GM12878 (cell line): Measurements from ENCODE around the gene SEPHS1. TPM values are rescaled to one million over a fixed set of nuclear protein-coding genes. Genes with fewer than 3 reads are reported as not detected.

Experiments
- ATAC-seq: fragments of 200-7000 bp; cut with Tn5 transposase; 3 replicates; pipeline ENCODE4 v1.9.1; 2020; ENCODE audit warnings: mild to moderate bottlenecking, moderate library complexity
- BruUV-seq: library from RNA; stranded (reverse); fragments of 400-500 nt; replicated peaks from 2 replicates; lab custom pipeline; 2021; lab: Mats Ljungman, UMichigan
- CTCF ChIA-PET: fragments of 300-600 bp; sonication (Branson Sonifier 250); formaldehyde crosslinking; extraction: SDS; loops from one replicate; lab custom pipeline; 2021; ENCODE audit warnings: inconsistent platforms; lab: Yijun Ruan, JAX
- POLR2A ChIA-PET: fragments of 350-600 bp; formaldehyde crosslinking; extraction: SDS; loops from one replicate; lab custom pipeline; 2021; ENCODE audit warnings: inconsistent platforms; lab: Charles Lee
- RAD21 ChIA-PET: fragments of 300-600 bp; sonication (Branson Sonifier 250); formaldehyde crosslinking; loops from one replicate; lab custom pipeline; 2023; ENCODE audit warnings: antibody characterized with exemption; ENCODE audit not compliant: unreplicated experiment; lab: Charles Lee
- SMC1A ChIA-PET: fragments of 300-600 bp; sonication (Branson Sonifier 250); formaldehyde crosslinking; loops from one replicate; lab custom pipeline; 2023; ENCODE audit not compliant: unreplicated experiment, uncharacterized antibody; lab: Charles Lee
- DNase-seq: peaks from one replicate; pipeline ENCODE4 v3.0.0-alpha.2; 2011; ENCODE audit warnings: low read depth, low spot score
- FAIRE-seq: peaks from 3 replicates; lab custom pipeline; 2011; peaks lifted over from hg19 to GRCh38; lab: Jason Lieb, UNC
- H2AFZ ChIP-seq: 2 replicates; pipeline ENCODE4 v1.6.0; 2011; ENCODE audit warnings: low read depth, low read length, control low read depth; ENCODE audit not compliant: control insufficient read depth
- H3K27ac ChIP-seq: 2 replicates; pipeline ENCODE4 v1.5.1; 2011; ENCODE audit warnings: control low read depth; ENCODE audit not compliant: control insufficient read depth, insufficient read depth
- H3K27me3 ChIP-seq, 2 experiments: replicated peaks in 1 of 2; 2 replicates each; pipeline versions ENCODE4 v1.6.0 to v1.6.1; 2011; ENCODE audit warnings: low read length in 1 of 2; ENCODE audit not compliant: control insufficient read depth in 2 of 2, insufficient read depth in 2 of 2
- H3K36me3 ChIP-seq, 2 experiments: 2 replicates each; pipeline ENCODE4 v1.5.1; 2011; ENCODE audit warnings: low read length in 1 of 2; ENCODE audit not compliant: control insufficient read depth in 2 of 2, insufficient read depth in 2 of 2
- H3K4me1 ChIP-seq: 2 replicates; pipeline ENCODE4 v1.6.1; 2011; ENCODE audit warnings: mild to moderate bottlenecking, low read length, moderate library complexity, mixed read lengths; ENCODE audit not compliant: control insufficient read depth, insufficient read depth
- H3K4me2 ChIP-seq: 2 replicates; pipeline ENCODE4 v1.6.0; 2011; ENCODE audit warnings: control low read depth; ENCODE audit not compliant: control insufficient read depth, insufficient read depth
- H3K4me3 ChIP-seq: fragments of 200-600 bp; sonication (generic); 2 replicates; pipeline ENCODE4 v1.5.1; 2016
- H3K79me2 ChIP-seq: 2 replicates; pipeline ENCODE4 v1.6.0; 2011; ENCODE audit warnings: low read length; ENCODE audit not compliant: control insufficient read depth, insufficient read depth
- H3K9ac ChIP-seq: 2 replicates; pipeline ENCODE4 v1.8.0; 2011; ENCODE audit warnings: low read length, control low read depth, mixed read lengths; ENCODE audit not compliant: control insufficient read depth, insufficient read depth
- H3K9me3 ChIP-seq: replicated peaks from 3 replicates; pipeline ENCODE4 v1.5.1; 2011; ENCODE audit warnings: mild to moderate bottlenecking, low read length; ENCODE audit not compliant: control insufficient read depth, insufficient read depth
- H4K20me1 ChIP-seq: 2 replicates; pipeline ENCODE4 v1.6.0; 2011; ENCODE audit not compliant: control insufficient read depth, insufficient read depth
- DPF2 ChIP-seq: fragments of 450-650 bp; IDR thresholded peaks from 2 replicates; pipeline ENCODE4 v1.6.1; 2017; ENCODE audit warnings: mild to moderate bottlenecking
- FOXK2 ChIP-seq: fragments of 450-650 bp; IDR thresholded peaks from 2 replicates; pipeline ENCODE4 v1.6.1; 2017; ENCODE audit warnings: mild to moderate bottlenecking, moderate library complexity
- GATAD2B ChIP-seq: fragments of 450-650 bp; conservative IDR thresholded peaks from 2 replicates; pipeline ENCODE4 v1.6.1; 2017; ENCODE audit warnings: low read depth, mild to moderate bottlenecking, moderate library complexity
- MTA2 ChIP-seq: fragments of 450-650 bp; IDR thresholded peaks from 2 replicates; pipeline ENCODE4 v1.6.1; 2016; ENCODE audit warnings: low read depth, mild to moderate bottlenecking, moderate library complexity
- MTA3 ChIP-seq: IDR thresholded peaks from 2 replicates; pipeline ENCODE4 v1.6.1; 2012; ENCODE audit warnings: low read length, inconsistent platforms, borderline replicate concordance
- MYC ChIP-seq: IDR thresholded peaks from 2 replicates; pipeline ENCODE4 v1.6.1; 2011; ENCODE audit warnings: mild to moderate bottlenecking, low read length, moderate library complexity, inconsistent platforms; ENCODE audit not compliant: insufficient read depth, insufficient replicate concordance, insufficient read length, severe bottlenecking
- POLR2AphosphoS2 ChIP-seq: IDR thresholded peaks from 2 replicates; pipeline ENCODE4 v1.6.1; 2011; ENCODE audit warnings: low read depth, mild to moderate bottlenecking, low read length, improper control_type of control experiment, moderate library complexity
- POLR2AphosphoS5 ChIP-seq: IDR thresholded peaks from 2 replicates; pipeline ENCODE4 v1.6.1; 2011; ENCODE audit warnings: mild to moderate bottlenecking, low read length, inconsistent platforms
- SMAD1 ChIP-seq: fragments of 450-650 bp; IDR thresholded peaks from 2 replicates; pipeline ENCODE4 v1.6.1; 2018; ENCODE audit warnings: mild to moderate bottlenecking, low read depth; ENCODE audit not compliant: partially characterized antibody
- WGBS: methylation state at CpG from one replicate; pipeline ENCODE4 v1.1.6; 2016; ENCODE audit warnings: low lambda C conversion rate; ENCODE audit not compliant: insufficient replicate concordance, insufficient coverage; ENCODE audit errors: missing lambda C conversion rate; 5-methylcytosine and 5-hydroxymethylcytosine counted together
- in situ Hi-C: fragments of 300-500 bp; cut with MboI; formaldehyde crosslinking; loops from 9 replicates; pipeline ENCODE4 v1.14.3; 2018; ENCODE audit warnings: mixed read lengths
- intact Hi-C: fragments of 100-400 bp; cut with micrococcal nuclease; formaldehyde crosslinking; loops from one replicate; pipeline ENCODE4 v1.14.2; 2022; ENCODE audit not compliant: unreplicated experiment
- polyA plus RNA-seq, 11 experiments: library from polyadenylated mRNA; depleted of rRNA in 4 of 11; unstranded in 6 of 11; stranded (reverse) in 5 of 11; fragments of >200 nt; fragmentation: Nextera tagmentation in 4 of 11; fragmentation: Illumina TruSeq in 1 of 11; extraction: Ambion mirVana in 4 of 11; extraction: Trizol in 1 of 11; gene quantifications; 1 replicate in 1 of 11; 2 replicates in 10 of 11; pipeline versions ENCODE4 v1.2.1 to v1.2.3, GENCODE V29; 2011 to 2016; ENCODE audit warnings: inconsistent platforms in 2 of 11, missing spikeins in 2 of 11, low read depth in 1 of 11
- total RNA-seq, 4 experiments: library from RNA; depleted of rRNA in 3 of 4; stranded (reverse); fragments of >200 nt in 3 of 4; fragmentation: Illumina TruSeq in 1 of 4; extraction: Trizol in 1 of 4; gene quantifications; 2 replicates each; pipeline versions ENCODE4 v1.2.1 to v1.2.3, GENCODE V29; 2013 to 2021
- TF ChIP-seq, protein P1 (sequence below): IDR thresholded peaks from 2 replicates; pipeline ENCODE4 v1.6.1; 2011; ENCODE audit warnings: borderline replicate concordance, low read depth, mild to moderate bottlenecking, moderate library complexity, mixed read lengths, low read length; ENCODE audit not compliant: insufficient read depth; ENCODE audit errors: extremely low read length
- TF ChIP-seq, protein P2 (sequence below): IDR thresholded peaks from 2 replicates; pipeline ENCODE4 v1.6.1; 2012; ENCODE audit warnings: improper control_type of control experiment, low read depth, low read length; ENCODE audit not compliant: insufficient replicate concordance
- TF ChIP-seq, protein P3 (sequence below): fragments of 450-650 bp; conservative IDR thresholded peaks from 2 replicates; pipeline ENCODE4 v1.6.1; 2017; ENCODE audit warnings: mild to moderate bottlenecking, moderate library complexity

SEPHS1 gene
- total and polyA plus RNA-seq, 10 of the 15 experiments (the other 5 are each of a cell fraction or from before 2014, with no cell fraction given), result 14.7 to 85.4 (median 48.5) TPM

DNA sequence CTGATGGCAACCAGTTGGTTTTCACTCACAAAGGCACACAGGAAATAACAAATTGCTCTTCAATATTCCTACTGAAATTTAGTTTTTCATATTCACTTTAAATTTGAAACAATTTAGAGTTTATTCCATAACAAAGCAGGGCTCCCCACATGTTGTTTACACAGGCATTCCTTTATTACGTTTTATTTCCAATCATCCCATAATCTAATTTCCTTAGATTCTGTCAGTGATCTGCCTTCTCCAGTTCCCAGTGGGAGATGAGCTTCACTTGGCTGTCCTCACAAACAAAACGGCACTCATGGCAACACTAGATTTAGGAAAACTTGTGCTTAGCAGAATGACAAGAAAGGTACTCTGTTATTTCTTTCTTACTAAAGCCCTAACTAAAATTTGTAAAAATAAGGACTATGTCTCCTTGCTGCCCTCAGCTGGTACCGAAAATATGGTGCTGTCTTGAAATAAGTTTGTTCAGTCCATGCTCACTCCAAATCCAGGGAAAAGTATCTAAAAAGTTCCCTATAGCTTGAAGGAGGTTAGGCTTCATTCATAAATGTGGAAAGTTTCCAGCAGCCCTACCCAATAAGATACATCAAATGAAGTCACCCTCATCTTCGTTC lies 71.2 kb downstream of the SEPHS1 start:
- no TSS peak for BruUV-seq

More for the DNA sequence above, 71.2 kb downstream of the SEPHS1 start:
- H3K79me2 ChIP-seq, result no peaks in the 10 kb centered on the region
- no peaks in the 10 kb centered on the region for H3K9me3 ChIP-seq
- intact Hi-C loops (no loop called here), in situ Hi-C loops (no loop called here)
- ATAC-seq (no peak), FAIRE-seq (no peak), DNase-seq (no peak)
- WGBS, result 34% methylated on average over 4 of the region's 4 CpGs
- no peaks in the 10 kb centered on the region for H3K36me3 ChIP-seq
- SMC1A ChIA-PET, result no interaction called here
- POLR2A ChIA-PET, result interaction anchor here (0.6 kb wide), 1 partner anchor 362 kb away, joined by 3 read pairs; no protein-coding TSS in a partner anchor
- no peaks in the 10 kb centered on the region for H3K27me3 ChIP-seq
- no peak overlapping the region for H3K4me3 ChIP-seq
- no peak overlapping the region for H3K9ac ChIP-seq
- TF ChIP-seq DPF2 (no peak), MTA3 (no peak), GATAD2B (no peak), MYC (no peak), POLR2AphosphoS5 (no peak), MTA2 (no peak), POLR2AphosphoS2 (no peak), SMAD1 (no peak), FOXK2 (no peak)
- TF ChIP-seq, protein P1, sequence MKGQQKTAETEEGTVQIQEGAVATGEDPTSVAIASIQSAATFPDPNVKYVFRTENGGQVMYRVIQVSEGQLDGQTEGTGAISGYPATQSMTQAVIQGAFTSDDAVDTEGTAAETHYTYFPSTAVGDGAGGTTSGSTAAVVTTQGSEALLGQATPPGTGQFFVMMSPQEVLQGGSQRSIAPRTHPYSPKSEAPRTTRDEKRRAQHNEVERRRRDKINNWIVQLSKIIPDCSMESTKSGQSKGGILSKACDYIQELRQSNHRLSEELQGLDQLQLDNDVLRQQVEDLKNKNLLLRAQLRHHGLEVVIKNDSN, result no peak
- TF ChIP-seq, protein P2, sequence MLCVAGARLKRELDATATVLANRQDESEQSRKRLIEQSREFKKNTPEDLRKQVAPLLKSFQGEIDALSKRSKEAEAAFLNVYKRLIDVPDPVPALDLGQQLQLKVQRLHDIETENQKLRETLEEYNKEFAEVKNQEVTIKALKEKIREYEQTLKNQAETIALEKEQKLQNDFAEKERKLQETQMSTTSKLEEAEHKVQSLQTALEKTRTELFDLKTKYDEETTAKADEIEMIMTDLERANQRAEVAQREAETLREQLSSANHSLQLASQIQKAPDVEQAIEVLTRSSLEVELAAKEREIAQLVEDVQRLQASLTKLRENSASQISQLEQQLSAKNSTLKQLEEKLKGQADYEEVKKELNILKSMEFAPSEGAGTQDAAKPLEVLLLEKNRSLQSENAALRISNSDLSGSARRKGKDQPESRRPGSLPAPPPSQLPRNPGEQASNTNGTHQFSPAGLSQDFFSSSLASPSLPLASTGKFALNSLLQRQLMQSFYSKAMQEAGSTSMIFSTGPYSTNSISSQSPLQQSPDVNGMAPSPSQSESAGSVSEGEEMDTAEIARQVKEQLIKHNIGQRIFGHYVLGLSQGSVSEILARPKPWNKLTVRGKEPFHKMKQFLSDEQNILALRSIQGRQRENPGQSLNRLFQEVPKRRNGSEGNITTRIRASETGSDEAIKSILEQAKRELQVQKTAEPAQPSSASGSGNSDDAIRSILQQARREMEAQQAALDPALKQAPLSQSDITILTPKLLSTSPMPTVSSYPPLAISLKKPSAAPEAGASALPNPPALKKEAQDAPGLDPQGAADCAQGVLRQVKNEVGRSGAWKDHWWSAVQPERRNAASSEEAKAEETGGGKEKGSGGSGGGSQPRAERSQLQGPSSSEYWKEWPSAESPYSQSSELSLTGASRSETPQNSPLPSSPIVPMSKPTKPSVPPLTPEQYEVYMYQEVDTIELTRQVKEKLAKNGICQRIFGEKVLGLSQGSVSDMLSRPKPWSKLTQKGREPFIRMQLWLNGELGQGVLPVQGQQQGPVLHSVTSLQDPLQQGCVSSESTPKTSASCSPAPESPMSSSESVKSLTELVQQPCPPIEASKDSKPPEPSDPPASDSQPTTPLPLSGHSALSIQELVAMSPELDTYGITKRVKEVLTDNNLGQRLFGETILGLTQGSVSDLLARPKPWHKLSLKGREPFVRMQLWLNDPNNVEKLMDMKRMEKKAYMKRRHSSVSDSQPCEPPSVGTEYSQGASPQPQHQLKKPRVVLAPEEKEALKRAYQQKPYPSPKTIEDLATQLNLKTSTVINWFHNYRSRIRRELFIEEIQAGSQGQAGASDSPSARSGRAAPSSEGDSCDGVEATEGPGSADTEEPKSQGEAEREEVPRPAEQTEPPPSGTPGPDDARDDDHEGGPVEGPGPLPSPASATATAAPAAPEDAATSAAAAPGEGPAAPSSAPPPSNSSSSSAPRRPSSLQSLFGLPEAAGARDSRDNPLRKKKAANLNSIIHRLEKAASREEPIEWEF, result no peak
- TF ChIP-seq, protein P3, sequence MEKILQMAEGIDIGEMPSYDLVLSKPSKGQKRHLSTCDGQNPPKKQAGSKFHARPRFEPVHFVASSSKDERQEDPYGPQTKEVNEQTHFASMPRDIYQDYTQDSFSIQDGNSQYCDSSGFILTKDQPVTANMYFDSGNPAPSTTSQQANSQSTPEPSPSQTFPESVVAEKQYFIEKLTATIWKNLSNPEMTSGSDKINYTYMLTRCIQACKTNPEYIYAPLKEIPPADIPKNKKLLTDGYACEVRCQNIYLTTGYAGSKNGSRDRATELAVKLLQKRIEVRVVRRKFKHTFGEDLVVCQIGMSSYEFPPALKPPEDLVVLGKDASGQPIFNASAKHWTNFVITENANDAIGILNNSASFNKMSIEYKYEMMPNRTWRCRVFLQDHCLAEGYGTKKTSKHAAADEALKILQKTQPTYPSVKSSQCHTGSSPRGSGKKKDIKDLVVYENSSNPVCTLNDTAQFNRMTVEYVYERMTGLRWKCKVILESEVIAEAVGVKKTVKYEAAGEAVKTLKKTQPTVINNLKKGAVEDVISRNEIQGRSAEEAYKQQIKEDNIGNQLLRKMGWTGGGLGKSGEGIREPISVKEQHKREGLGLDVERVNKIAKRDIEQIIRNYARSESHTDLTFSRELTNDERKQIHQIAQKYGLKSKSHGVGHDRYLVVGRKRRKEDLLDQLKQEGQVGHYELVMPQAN, result no peak
- H3K27ac ChIP-seq, result no peak overlapping the region
- no peak overlapping the region for H2AFZ ChIP-seq
- CTCF ChIA-PET, result no interaction called here
- H3K4me2 ChIP-seq, result no peak overlapping the region
- RAD21 ChIA-PET, result interaction anchor here (1.9 kb wide), 1 partner anchor 26 kb away, joined by 7 read pairs; no protein-coding TSS in a partner anchor
- H4K20me1 ChIP-seq, result no peaks in the 10 kb centered on the region
- no peaks in the 10 kb centered on the region for H3K4me1 ChIP-seq
